K562 (cell line): ENCODE measurements around the gene ZNF428. TPM values are rescaled to one million over a fixed set of nuclear protein-coding genes. Genes with fewer than 3 reads are reported as not detected.

Source experiments
- BHLHE40 ChIP-seq: IDR thresholded peaks from 2 replicates; pipeline ENCODE4 v1.6.1; 2011; ENCODE audit warnings: low read length, improper control_type of control experiment
- CEBPB ChIP-seq: fragments of 450-650 bp; IDR thresholded peaks from 2 replicates; pipeline ENCODE4 v1.6.1; 2016; ENCODE audit warnings: missing genetic modification characterization, missing compliant biosample characterization
- FOS ChIP-seq: IDR thresholded peaks from 3 replicates; pipeline ENCODE4 v1.6.1; 2011; ENCODE audit not compliant: insufficient read length; ENCODE audit errors: extremely low read depth
- MYNN ChIP-seq, 2 experiments: sonication (generic); formaldehyde crosslinking in 1 of 2; IDR thresholded peaks; 2 replicates each; pipeline versions ENCODE4 v1.5.0 to v1.6.1; 2016 to 2020; ENCODE audit warnings: antibody characterized with exemption in 1 of 2, missing genetic modification reagents in 1 of 2
- RBFOX2 ChIP-seq: fragments of 200-400 bp; formaldehyde crosslinking; IDR thresholded peaks from 2 replicates; pipeline ENCODE4 v1.6.1; 2017; ENCODE audit warnings: low read depth, mild to moderate bottlenecking, low read length, moderate library complexity
- STAG1 ChIP-seq: sonication (generic); formaldehyde crosslinking; IDR thresholded peaks from 2 replicates; pipeline ENCODE4 v1.5.0; 2020; ENCODE audit warnings: missing genetic modification reagents, borderline replicate concordance
- SUPT5H ChIP-seq: fragments of 450-650 bp; IDR thresholded peaks from 2 replicates; pipeline ENCODE4 v1.6.1; 2016
- ZNF408 ChIP-seq: fragments of 250-450 bp; sonication (Bioruptor Pico); IDR thresholded peaks from 2 replicates; pipeline ENCODE4 v1.4.0; 2020; ENCODE audit warnings: low read depth, mild to moderate bottlenecking, moderate library complexity
- ZNF830 ChIP-seq: fragments of 250-450 bp; sonication (Bioruptor Pico); IDR thresholded peaks from 2 replicates; pipeline ENCODE4 v1.5.0; 2021; ENCODE audit warnings: mild to moderate bottlenecking
- polyA plus RNA-seq, 8 experiments: library from polyadenylated mRNA; depleted of rRNA in 4 of 8; stranded (reverse) in 5 of 8; unstranded in 3 of 8; fragments of >200 nt; fragmentation: Nextera tagmentation in 2 of 8; fragmentation: Illumina TruSeq in 1 of 8; extraction: Ambion mirVana in 2 of 8; extraction: Trizol in 1 of 8; gene quantifications; 2 replicates each; pipeline versions ENCODE4 v1.2.1 to v1.2.3, GENCODE V29; 2011 to 2014; ENCODE audit warnings: inconsistent platforms in 1 of 8, missing spikeins in 1 of 8
- total RNA-seq, 7 experiments: library from RNA; depleted of rRNA in 6 of 7; stranded (reverse); fragments of >200 nt in 6 of 7; fragmentation: Illumina TruSeq in 2 of 7; extraction: Trizol in 2 of 7; gene quantifications; 2 replicates each; pipeline versions ENCODE4 v1.2.1 to v1.2.3, GENCODE V29; 2011 to 2021; ENCODE audit warnings: low replicate concordance in 1 of 7
- TF ChIP-seq, protein P1 (sequence below): fragments of 250-450 bp; sonication (Bioruptor Pico); IDR thresholded peaks from 2 replicates; pipeline ENCODE4 v1.8.0; 2021; ENCODE audit warnings: moderate library complexity, mild to moderate bottlenecking, inconsistent platforms
- TF ChIP-seq, protein P2 (sequence below): sonication (generic); formaldehyde crosslinking; IDR thresholded peaks from 2 replicates; pipeline ENCODE4 v1.8.0; 2022; ENCODE audit warnings: missing genetic modification reagents, mild to moderate bottlenecking, borderline replicate concordance
- TF ChIP-seq, protein P3 (sequence below), 2 experiments: fragments of 450-650 bp; IDR thresholded peaks; 2 replicates each; pipeline ENCODE4 v1.6.1; 2018; ENCODE audit warnings: mild to moderate bottlenecking in 2 of 2, low read depth in 1 of 2; ENCODE audit not compliant: partially characterized antibody in 2 of 2
- TF ChIP-seq, protein P4 (sequence below): fragments of 450-650 bp; IDR thresholded peaks from 2 replicates; pipeline ENCODE4 v1.6.1; 2014; ENCODE audit warnings: low read depth, mild to moderate bottlenecking, moderate library complexity, borderline replicate concordance
- TF ChIP-seq, protein P5 (sequence below): fragments of 250-450 bp; sonication (Bioruptor Pico); IDR thresholded peaks from 2 replicates; pipeline ENCODE4 v1.4.0; 2020

Gene ZNF428
- total and polyA plus RNA-seq, 9 of the 15 experiments (the other 6 are each of a cell fraction or from before 2014, with no cell fraction given), result 0.15 to 85.7 (median 15.9) TPM

DNA sequence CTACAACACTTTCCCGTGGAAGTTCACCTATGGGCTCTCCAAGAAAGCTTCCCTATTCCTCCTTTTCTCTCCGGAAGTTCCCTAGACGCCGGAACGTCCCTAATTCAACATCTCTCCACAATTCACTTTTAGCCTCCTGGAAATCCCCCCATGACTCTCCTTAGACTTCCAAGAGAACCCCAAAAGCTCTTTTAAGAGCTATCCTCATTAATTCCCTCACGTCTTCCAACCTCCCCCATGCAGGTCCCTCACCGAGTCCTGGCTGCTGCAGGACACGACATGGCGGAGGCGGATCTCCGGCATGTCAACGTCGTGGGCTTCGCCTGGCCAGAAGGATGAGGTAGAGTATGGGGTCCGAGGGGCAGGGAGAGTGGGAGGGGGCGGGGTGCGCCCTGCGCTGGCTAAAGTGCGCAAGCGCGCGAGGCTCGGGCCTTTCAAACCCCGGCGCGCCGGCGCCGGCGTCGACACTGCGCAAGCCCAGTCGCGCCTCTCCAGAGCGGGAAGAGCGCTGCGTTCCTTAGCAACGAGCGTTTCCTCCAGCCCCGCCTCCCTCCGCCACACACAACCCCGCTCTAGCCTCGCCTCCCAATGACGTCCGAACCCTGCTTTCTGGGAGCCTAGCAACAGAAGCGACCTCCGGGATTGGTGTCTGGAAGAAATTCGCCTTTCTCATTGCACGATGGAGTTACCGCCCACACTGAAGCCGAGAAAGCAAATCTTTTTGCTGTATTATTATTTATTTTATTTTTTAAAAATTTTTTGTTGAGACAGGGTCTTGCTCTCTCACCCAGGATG, 44.1 kb downstream of the ZNF428 start, which contains the start of the genes PINLYP and XRCC1 (continued):
- TF ChIP-seq, protein P1, sequence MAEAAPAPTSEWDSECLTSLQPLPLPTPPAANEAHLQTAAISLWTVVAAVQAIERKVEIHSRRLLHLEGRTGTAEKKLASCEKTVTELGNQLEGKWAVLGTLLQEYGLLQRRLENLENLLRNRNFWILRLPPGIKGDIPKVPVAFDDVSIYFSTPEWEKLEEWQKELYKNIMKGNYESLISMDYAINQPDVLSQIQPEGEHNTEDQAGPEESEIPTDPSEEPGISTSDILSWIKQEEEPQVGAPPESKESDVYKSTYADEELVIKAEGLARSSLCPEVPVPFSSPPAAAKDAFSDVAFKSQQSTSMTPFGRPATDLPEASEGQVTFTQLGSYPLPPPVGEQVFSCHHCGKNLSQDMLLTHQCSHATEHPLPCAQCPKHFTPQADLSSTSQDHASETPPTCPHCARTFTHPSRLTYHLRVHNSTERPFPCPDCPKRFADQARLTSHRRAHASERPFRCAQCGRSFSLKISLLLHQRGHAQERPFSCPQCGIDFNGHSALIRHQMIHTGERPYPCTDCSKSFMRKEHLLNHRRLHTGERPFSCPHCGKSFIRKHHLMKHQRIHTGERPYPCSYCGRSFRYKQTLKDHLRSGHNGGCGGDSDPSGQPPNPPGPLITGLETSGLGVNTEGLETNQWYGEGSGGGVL (CRISPR knock-in tag), result no peak
- TF ChIP-seq FOS (no peak), ZNF408 (CRISPR knock-in tag) (no peak), CEBPB (tag) (no peak), BHLHE40 (no peak), MYNN (IDR thresholded peaks at IDR 0.05) (no peak), MYNN (CRISPR knock-in tag; IDR thresholded peaks at IDR 0.05) (no peak), RBFOX2 (peak; percentile 71), ZNF830 (CRISPR knock-in tag) (no peak), STAG1 (CRISPR knock-in tag) (no peak), SUPT5H (peak; percentile 76)
- TF ChIP-seq, protein P2, sequence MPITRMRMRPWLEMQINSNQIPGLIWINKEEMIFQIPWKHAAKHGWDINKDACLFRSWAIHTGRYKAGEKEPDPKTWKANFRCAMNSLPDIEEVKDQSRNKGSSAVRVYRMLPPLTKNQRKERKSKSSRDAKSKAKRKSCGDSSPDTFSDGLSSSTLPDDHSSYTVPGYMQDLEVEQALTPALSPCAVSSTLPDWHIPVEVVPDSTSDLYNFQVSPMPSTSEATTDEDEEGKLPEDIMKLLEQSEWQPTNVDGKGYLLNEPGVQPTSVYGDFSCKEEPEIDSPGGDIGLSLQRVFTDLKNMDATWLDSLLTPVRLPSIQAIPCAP (CRISPR knock-in tag), result no peak
- TF ChIP-seq, protein P3, sequence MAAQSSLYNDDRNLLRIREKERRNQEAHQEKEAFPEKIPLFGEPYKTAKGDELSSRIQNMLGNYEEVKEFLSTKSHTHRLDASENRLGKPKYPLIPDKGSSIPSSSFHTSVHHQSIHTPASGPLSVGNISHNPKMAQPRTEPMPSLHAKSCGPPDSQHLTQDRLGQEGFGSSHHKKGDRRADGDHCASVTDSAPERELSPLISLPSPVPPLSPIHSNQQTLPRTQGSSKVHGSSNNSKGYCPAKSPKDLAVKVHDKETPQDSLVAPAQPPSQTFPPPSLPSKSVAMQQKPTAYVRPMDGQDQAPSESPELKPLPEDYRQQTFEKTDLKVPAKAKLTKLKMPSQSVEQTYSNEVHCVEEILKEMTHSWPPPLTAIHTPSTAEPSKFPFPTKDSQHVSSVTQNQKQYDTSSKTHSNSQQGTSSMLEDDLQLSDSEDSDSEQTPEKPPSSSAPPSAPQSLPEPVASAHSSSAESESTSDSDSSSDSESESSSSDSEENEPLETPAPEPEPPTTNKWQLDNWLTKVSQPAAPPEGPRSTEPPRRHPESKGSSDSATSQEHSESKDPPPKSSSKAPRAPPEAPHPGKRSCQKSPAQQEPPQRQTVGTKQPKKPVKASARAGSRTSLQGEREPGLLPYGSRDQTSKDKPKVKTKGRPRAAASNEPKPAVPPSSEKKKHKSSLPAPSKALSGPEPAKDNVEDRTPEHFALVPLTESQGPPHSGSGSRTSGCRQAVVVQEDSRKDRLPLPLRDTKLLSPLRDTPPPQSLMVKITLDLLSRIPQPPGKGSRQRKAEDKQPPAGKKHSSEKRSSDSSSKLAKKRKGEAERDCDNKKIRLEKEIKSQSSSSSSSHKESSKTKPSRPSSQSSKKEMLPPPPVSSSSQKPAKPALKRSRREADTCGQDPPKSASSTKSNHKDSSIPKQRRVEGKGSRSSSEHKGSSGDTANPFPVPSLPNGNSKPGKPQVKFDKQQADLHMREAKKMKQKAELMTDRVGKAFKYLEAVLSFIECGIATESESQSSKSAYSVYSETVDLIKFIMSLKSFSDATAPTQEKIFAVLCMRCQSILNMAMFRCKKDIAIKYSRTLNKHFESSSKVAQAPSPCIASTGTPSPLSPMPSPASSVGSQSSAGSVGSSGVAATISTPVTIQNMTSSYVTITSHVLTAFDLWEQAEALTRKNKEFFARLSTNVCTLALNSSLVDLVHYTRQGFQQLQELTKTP (IDR thresholded peaks at IDR 0.05; ENCODE audit: low read depth in 1 of 2, partially characterized antibody in 2 of 2), result peak in 1 of 2 experiments; percentile 48
- TF ChIP-seq, protein P4, sequence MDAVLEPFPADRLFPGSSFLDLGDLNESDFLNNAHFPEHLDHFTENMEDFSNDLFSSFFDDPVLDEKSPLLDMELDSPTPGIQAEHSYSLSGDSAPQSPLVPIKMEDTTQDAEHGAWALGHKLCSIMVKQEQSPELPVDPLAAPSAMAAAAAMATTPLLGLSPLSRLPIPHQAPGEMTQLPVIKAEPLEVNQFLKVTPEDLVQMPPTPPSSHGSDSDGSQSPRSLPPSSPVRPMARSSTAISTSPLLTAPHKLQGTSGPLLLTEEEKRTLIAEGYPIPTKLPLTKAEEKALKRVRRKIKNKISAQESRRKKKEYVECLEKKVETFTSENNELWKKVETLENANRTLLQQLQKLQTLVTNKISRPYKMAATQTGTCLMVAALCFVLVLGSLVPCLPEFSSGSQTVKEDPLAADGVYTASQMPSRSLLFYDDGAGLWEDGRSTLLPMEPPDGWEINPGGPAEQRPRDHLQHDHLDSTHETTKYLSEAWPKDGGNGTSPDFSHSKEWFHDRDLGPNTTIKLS, result no peak
- TF ChIP-seq, protein P5, sequence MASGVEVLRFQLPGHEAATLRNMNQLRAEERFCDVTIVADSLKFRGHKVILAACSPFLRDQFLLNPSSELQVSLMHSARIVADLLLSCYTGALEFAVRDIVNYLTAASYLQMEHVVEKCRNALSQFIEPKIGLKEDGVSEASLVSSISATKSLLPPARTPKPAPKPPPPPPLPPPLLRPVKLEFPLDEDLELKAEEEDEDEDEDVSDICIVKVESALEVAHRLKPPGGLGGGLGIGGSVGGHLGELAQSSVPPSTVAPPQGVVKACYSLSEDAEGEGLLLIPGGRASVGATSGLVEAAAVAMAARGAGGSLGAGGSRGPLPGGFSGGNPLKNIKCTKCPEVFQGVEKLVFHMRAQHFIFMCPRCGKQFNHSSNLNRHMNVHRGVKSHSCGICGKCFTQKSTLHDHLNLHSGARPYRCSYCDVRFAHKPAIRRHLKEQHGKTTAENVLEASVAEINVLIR (CRISPR knock-in tag), result peak; percentile 54
